Measurements from ENCODE around the gene SCAF11.

GRCh38 chr12:45883187-45883586 is 107.2 kb downstream of the SCAF11 start:
- TF ChIP-seq POLR2A (IDR thresholded peaks at IDR 0.05; ENCODE audit: low read length) (no peak), GATA1 (IDR thresholded peaks at IDR 0.05; ENCODE audit: low read depth, low read length) (no peak)
